ENCODE measurements around the gene PCNA. TPM values are rescaled to one million over a fixed set of nuclear protein-coding genes. Genes with fewer than 3 reads are reported as not detected.

The PCNA gene
- total RNA-seq, 1 donor from 2014 or later = 52.0 TPM

DNA sequence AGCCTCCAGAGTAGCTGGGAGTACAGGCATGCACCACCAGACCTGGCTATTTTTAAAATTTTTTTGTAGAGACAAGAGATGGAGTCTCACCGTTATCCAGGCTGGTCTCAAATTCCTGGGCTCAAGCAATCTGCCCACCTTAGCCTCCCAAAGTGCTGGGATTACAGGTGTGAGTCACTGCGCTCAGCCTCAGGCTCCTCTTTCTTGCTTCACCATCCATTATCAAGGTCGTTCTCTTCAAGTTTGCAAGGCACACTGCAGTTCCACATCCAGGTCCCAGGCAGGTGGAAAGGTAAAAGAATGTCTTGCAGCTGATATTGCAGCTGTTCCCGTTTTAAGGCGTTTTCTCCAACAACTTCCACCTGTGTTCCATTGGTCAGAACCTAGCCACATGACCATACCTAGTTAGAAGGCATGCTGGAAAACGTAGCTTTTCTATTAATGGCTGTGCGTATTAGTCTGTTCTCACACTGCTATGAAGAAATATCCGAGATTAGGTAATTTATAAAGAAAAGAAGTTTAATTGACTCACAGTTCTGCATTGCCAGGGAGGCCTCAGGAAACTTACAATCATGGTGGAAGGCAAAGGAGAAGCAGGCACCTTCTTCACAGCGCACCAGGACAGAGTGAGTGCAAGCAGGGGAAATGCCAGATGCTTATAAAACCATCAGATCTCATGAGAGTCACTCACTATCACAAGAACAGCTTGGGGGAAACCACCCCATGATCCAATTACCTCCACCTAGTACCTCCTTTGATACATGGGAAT lies 51.7 kb downstream of the PCNA start:
- no peak for DNase-seq (ENCODE audit: low read depth in 2 of 2)

DNA sequence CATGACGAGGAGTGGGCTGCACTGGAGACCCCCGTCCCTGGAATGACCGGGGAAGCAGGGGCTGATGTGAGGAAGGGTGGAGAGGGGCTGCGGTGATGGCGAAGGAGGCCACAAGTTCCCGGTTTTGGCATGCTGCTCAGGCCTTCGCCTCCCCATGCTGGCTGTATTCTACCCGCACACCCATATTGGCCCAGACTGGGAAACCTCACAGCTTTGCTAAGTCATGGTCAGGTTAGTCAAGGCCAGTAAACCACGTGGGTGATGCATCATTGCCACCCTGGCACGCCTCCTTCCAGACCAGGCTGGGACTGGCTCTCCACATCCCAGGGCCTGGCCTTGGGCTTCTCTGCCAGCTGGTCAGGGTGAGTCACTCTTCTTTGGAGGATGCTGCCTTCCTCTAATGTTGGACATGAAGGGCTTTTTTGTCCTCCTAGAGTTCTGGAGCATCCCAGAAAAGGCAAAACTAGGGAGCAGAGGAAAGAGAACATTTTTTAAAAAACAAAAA lies 53.8 kb downstream of the PCNA start:
- peak; percentile 29 to 94 for DNase-seq (ENCODE audit: low read depth in 2 of 2)

DNA sequence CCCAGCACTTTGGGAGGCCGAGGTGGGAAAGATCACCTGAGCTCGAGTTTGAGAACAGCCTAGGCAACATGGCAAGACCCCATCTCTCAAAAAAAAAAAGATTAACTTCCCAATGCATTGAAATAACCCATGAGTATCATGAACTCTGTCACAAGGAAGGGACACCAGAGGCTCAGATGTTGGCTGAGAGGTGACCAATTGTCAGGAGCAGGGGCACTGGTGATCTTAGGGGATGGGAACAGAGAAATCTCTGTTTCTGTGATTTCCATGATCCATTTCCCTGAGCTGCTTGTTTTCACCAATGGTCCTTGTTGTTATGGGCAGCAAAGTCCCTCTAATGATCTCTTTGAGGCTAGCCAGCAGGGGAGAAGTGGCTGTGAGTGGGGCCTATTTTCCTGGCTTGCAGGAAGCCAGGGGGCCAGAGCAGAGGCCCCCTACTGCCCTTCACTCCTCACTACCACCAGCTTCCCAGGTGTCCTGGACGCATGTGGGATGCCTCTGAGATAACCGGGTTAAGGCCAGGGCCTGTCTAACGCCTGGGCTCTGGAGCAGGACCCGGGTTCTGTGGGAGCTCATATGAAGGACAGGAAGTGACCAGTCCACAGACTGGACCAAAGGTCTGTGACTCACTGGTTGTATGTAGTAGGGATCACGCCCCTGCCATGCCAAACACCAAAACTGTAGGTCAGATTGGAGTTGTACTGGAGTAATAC lies 54.4 kb downstream of the PCNA start:
- peak; percentile 36 to 79 for DNase-seq (ENCODE audit: low read depth in 2 of 2)

Other genes starting within 250 kb of the PCNA start
- gene SLC23A2, start 118.4 kb downstream of the PCNA start, total RNA-seq = 13.1 and 14.7 TPM in 2 replicates
- 73.2 and 92.9 TPM in 2 replicates for gene TMEM230, start 6.9 kb downstream of the PCNA start, total RNA-seq
- gene CDS2, start 7.0 kb upstream of the PCNA start, total RNA-seq = 42.1 and 64.3 TPM in 2 replicates
- gene PROKR2, start 197.0 kb upstream of the PCNA start, total RNA-seq = not detected in 2 replicates